ENCODE data around the gene TENM4. TPM values are rescaled to one million over a fixed set of nuclear protein-coding genes. Genes with fewer than 3 reads are reported as not detected.

TENM4 gene
- total RNA-seq, 2 donors from 2014 or later: 68.2 to 130 TPM

- 84 to 87% methylated on average over 22 to 28 of the region's 28 CpGs for WGBS, 2 experiments (ENCODE audit: insufficient coverage in 1 of 2, insufficient read length in 1 of 2)
- DNase-seq: peak; percentile 82
- peak overlapping the region; percentile 1 for H3K27ac Mint-ChIP-seq
- H3K4me3 Mint-ChIP-seq: no peak overlapping the region
- Histone ChIP-seq H3K4me3 (ENCODE audit: low read length) (no peak overlapping the region), H3K9ac (ENCODE audit: extremely low read depth, low read length, poor library complexity, severe bottlenecking) (no peak overlapping the region), H3K27me3 (ENCODE audit: control insufficient read depth, insufficient read depth, low read length, poor library complexity, severe bottlenecking) (no peaks in the 10 kb centered on the region), H3K9me3 (ENCODE audit: control insufficient read depth, low read length) (no peaks in the 10 kb centered on the region), H3K36me3 (ENCODE audit: control insufficient read depth, insufficient read depth, low read length) (no peaks in the 10 kb centered on the region), H3K27ac (ENCODE audit: low read depth, low read length) (no peak overlapping the region), H3K4me1 (ENCODE audit: control insufficient read depth, insufficient read depth, low read length) (peaks cover 11% of the 10 kb centered on the region)
- H3K27me3 Mint-ChIP-seq (ENCODE audit: insufficient read depth): no peaks in the 10 kb centered on the region
- no peaks in the 10 kb centered on the region for H3K9me3 Mint-ChIP-seq
- H3K4me1 Mint-ChIP-seq: peaks cover 31% of the 10 kb centered on the region
- peaks cover 35% of the 10 kb centered on the region for H3K36me3 Mint-ChIP-seq (ENCODE audit: low read depth)
- no peak for TF ChIP-seq CTCF (conservative IDR thresholded peaks at IDR 0.05)
Observed at GRCh38 chr11:79066456-79067351, 374.1 kb downstream of the TENM4 start.

DNA sequence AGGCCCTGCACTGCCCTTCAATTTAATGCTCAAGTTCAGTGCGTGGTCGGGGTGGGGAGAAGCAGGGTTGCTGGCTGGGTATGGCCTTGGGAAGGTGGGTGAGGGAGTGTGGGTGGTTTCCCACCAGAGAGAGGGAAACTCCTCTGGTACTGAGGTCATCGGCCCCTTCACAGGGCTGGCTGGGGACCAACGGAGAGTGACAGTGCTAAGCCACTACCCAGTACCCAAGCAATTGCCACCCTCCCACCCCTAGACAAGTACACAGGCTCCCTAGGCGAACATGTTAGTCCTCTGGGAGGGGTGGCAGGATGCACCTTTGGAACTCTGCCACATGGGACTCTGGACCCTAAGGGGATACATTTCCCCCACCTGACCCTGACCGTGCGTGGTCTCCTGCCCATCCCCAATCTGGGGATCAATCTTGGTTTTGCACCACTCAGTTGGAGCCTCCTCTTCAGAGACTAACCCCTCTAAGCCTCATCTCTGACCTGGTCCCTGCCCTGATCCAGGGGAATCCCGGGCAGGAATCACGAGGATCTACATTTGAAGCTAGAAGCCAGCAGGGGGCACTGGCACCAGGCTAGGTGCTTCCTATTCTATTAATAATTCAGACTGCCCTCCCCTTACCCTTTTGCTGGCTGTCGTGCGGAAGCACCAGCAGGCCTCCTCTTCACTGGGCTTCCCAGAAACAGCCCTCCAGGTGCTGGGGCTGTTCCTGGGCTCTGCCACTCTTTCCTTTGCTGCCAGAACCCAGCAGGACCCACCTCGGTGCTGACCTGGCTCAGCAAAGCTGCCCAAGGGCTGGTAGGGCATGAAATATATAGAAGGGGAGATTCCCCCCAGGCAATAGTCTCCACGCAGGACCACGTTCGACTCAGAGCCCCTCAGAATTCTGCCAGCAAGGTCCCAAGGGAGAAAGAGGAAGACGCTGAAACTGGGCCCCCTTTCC lies 377.7 kb downstream of the TENM4 start:
- peak; percentile 84 for DNase-seq
- Mint-ChIP-seq H3K9me3 (no peaks in the 10 kb centered on the region), H3K4me3 (no peak overlapping the region), H3K36me3 (ENCODE audit: low read depth) (peaks cover 20% of the 10 kb centered on the region), H3K27me3 (ENCODE audit: insufficient read depth) (no peaks in the 10 kb centered on the region), H3K27ac (no peak overlapping the region), H3K4me1 (peaks cover 54% of the 10 kb centered on the region)
- H3K9ac ChIP-seq (ENCODE audit: extremely low read depth, low read length, poor library complexity, severe bottlenecking): no peak overlapping the region
- peaks cover 22% of the 10 kb centered on the region for H3K4me1 ChIP-seq (ENCODE audit: control insufficient read depth, insufficient read depth, low read length)
- H3K4me3 ChIP-seq (ENCODE audit: low read length): no peak overlapping the region
- WGBS, 2 experiments (ENCODE audit: insufficient coverage in 1 of 2, insufficient read length in 1 of 2): 79 to 89% methylated on average over 9 to 16 of the region's 16 CpGs
- H3K9me3 ChIP-seq (ENCODE audit: control insufficient read depth, low read length): no peaks in the 10 kb centered on the region
- no peak overlapping the region for H3K27ac ChIP-seq (ENCODE audit: low read depth, low read length)
- no peaks in the 10 kb centered on the region for H3K27me3 ChIP-seq (ENCODE audit: control insufficient read depth, insufficient read depth, low read length, poor library complexity, severe bottlenecking)
- TF ChIP-seq CTCF (conservative IDR thresholded peaks at IDR 0.05): peak; percentile 75
- no peaks in the 10 kb centered on the region for H3K36me3 ChIP-seq (ENCODE audit: control insufficient read depth, insufficient read depth, low read length)

DNA sequence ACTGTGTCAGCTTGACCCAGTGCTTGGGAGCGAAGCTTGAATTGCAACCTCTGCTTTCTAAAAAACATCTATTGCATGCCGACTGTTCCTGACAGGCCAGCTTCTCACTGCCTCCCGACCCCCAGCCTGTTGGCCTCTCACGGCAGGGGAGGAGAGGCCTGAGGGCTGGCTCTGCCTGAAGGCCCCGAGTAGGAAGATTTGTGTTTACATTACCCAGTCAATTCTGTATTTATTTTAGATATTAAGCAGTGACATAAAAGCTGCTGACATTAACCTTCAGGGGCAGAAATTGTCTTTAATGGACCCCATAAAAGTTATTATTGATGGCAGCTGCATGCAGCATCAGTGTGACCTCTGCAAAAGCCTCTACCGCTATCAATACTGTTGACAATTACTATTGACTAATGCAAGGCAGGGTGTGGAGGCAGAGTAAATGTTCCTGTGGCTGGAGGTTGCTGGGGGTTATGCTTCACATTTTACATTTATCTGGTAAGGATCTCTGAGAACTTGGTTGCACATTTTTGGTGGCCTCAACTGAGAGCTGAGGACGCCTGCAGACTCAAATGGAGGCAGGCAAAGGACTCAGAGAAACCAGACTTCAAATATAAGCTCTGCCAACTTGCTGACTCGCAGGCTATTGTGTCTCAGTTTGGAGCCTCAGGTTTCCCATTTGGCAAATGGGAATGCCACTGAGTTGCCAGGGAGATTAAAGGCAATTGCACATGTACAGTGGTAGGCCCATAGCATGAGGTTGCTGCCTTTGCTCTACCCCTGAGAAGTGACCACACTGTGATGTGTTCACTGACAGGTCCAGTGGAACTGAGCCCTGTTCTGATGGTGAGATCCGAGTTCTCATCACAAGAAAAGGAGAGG lies 380.5 kb downstream of the TENM4 start:
- H3K4me3 ChIP-seq (ENCODE audit: low read length): no peak overlapping the region

More for the DNA sequence above, 380.5 kb downstream of the TENM4 start:
- H3K27me3 ChIP-seq (ENCODE audit: control insufficient read depth, insufficient read depth, low read length, poor library complexity, severe bottlenecking): no peaks in the 10 kb centered on the region
- Mint-ChIP-seq H3K4me3 (no peak overlapping the region), H3K27me3 (ENCODE audit: insufficient read depth) (no peaks in the 10 kb centered on the region), H3K36me3 (ENCODE audit: low read depth) (peaks cover 15% of the 10 kb centered on the region), H3K9me3 (no peaks in the 10 kb centered on the region), H3K4me1 (peaks cover 30% of the 10 kb centered on the region), H3K27ac (no peak overlapping the region)
- H3K27ac ChIP-seq (ENCODE audit: low read depth, low read length): peak overlapping the region; percentile 52
- no peak for DNase-seq
- H3K9me3 ChIP-seq (ENCODE audit: control insufficient read depth, low read length): no peaks in the 10 kb centered on the region
- H3K9ac ChIP-seq (ENCODE audit: extremely low read depth, low read length, poor library complexity, severe bottlenecking): no peak overlapping the region
- peaks cover 11% of the 10 kb centered on the region for H3K4me1 ChIP-seq (ENCODE audit: control insufficient read depth, insufficient read depth, low read length)
- no peaks in the 10 kb centered on the region for H3K36me3 ChIP-seq (ENCODE audit: control insufficient read depth, insufficient read depth, low read length)
- WGBS, 2 experiments (ENCODE audit: insufficient coverage in 1 of 2, insufficient read length in 1 of 2): 71 to 72% methylated on average over 5 to 9 of the region's 9 CpGs
- TF ChIP-seq CTCF (conservative IDR thresholded peaks at IDR 0.05): no peak

Data from endodermal cell (in vitro differentiated cells).